Hepatocyte (in vitro differentiated cells): Measurements from ENCODE around the gene PPP1R14D. TPM values are rescaled to one million over a fixed set of nuclear protein-coding genes. Genes with fewer than 3 reads are reported as not detected.
"Not testable (repeated sequence)": the region's sequence is repeated elsewhere in the genome, so short reads cannot be mapped to it uniquely, and the experiment has no call there.

Experiments
- DNase-seq: peaks from one replicate; pipeline ENCODE4 v3.0.0-alpha.2; 2016; ENCODE audit warnings: low spot score
- H2AFZ ChIP-seq: fragments of 200-600 bp; sonication (generic); 2 replicates; pipeline ENCODE4 v1.6.0; 2016; ENCODE audit warnings: antibody characterized with exemption, mild to moderate bottlenecking
- H3K27ac ChIP-seq: fragments of 200-600 bp; sonication (generic); 2 replicates; pipeline ENCODE4 v1.5.1; 2016; ENCODE audit warnings: mild to moderate bottlenecking
- H3K27me3 ChIP-seq: fragments of 200-600 bp; sonication (generic); 2 replicates; pipeline ENCODE4 v1.6.1; 2016
- H3K36me3 ChIP-seq: fragments of 200-600 bp; sonication (generic); replicated peaks from 2 replicates; pipeline ENCODE4 v1.5.1; 2016; ENCODE audit warnings: low read depth; ENCODE audit not compliant: insufficient read depth
- H3K4me1 ChIP-seq: fragments of 200-600 bp; sonication (generic); 2 replicates; pipeline ENCODE4 v1.5.1; 2016; ENCODE audit warnings: mild to moderate bottlenecking, moderate library complexity; ENCODE audit not compliant: insufficient read depth
- H3K4me2 ChIP-seq: fragments of 200-600 bp; sonication (generic); 2 replicates; pipeline ENCODE4 v1.6.0; 2016
- H3K4me3 ChIP-seq: fragments of 200-600 bp; sonication (generic); 2 replicates; pipeline ENCODE4 v1.5.1; 2016; ENCODE audit warnings: mild to moderate bottlenecking
- H3K79me2 ChIP-seq: fragments of 200-600 bp; sonication (generic); 2 replicates; pipeline ENCODE4 v1.6.0; 2017; ENCODE audit warnings: mild to moderate bottlenecking
- H3K9me2 ChIP-seq: fragments of 200-600 bp; sonication (generic); replicated peaks from 2 replicates; pipeline ENCODE4 v1.6.0; 2017; ENCODE audit warnings: mild to moderate bottlenecking; ENCODE audit not compliant: insufficient read depth
- H3K9me3 ChIP-seq: fragments of 200-600 bp; sonication (generic); 2 replicates; pipeline ENCODE4 v1.5.1; 2016; ENCODE audit warnings: low read depth, mild to moderate bottlenecking
- H4K20me1 ChIP-seq: fragments of 200-600 bp; sonication (generic); 2 replicates; pipeline ENCODE4 v1.6.0; 2016; ENCODE audit warnings: mild to moderate bottlenecking; ENCODE audit not compliant: insufficient read depth, poor library complexity, severe bottlenecking
- EZH2 ChIP-seq: fragments of 200-600 bp; sonication (generic); IDR thresholded peaks from 2 replicates; pipeline ENCODE4 v1.6.1; 2016; ENCODE audit warnings: antibody characterized with exemption, mild to moderate bottlenecking, borderline replicate concordance
- EZH2phosphoT487 ChIP-seq: fragments of 200-600 bp; sonication (generic); IDR thresholded peaks from one replicate; pipeline ENCODE4 v1.6.1; 2018; ENCODE audit warnings: antibody characterized with exemption, mild to moderate bottlenecking, low read depth, moderate library complexity; ENCODE audit not compliant: unreplicated experiment, severe bottlenecking
- WGBS: methylation state at CpG from one replicate; pipeline ENCODE4 v1.1.6; 2016; ENCODE audit warnings: low lambda C conversion rate; ENCODE audit errors: missing lambda C conversion rate; 5-methylcytosine and 5-hydroxymethylcytosine counted together
- polyA plus RNA-seq: library from polyadenylated mRNA; unstranded; fragments of >200 nt; fragmentation: Nextera tagmentation; extraction: Ambion mirVana; gene quantifications from 2 replicates; pipeline ENCODE4 v1.2.1, GENCODE V29; 2016
- total RNA-seq: library from RNA; depleted of rRNA; stranded (reverse); fragments of >200 nt; gene quantifications from 2 replicates; pipeline ENCODE4 v1.2.3, GENCODE V29; 2014
- TF ChIP-seq, protein P1 (sequence below): fragments of 200-600 bp; sonication (generic); IDR thresholded peaks from 2 replicates; pipeline ENCODE4 v1.5.1; 2016; ENCODE audit warnings: antibody characterized with exemption, mild to moderate bottlenecking; ENCODE audit not compliant: poor library complexity

The PPP1R14D gene
- total and polyA plus RNA-seq, 2 experiments from 2014 or later, result 0.47 TPM; not detected in 1

DNA sequence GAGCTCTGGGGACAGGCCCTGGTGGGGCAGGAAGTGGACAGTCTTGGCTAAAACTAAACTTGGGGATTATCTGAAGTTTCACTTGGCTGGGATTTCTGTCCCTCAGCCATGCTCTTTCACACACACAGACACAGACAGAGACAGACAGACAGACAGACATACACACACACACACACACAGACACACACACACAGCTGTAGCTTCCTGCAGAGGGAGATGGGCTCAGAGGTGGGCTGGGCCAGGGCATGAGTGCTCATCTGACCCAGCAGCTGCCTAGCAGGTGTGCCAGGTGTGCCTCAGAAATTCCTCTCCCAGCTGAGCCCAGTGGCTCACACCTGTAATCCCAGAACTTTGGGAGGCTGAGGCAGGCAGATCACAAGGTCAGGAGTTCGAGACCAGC, 42.2 kb upstream of the PPP1R14D start:
- no peak overlapping the region for H2AFZ ChIP-seq
- H3K9me2 ChIP-seq, result no peaks in the 10 kb centered on the region
- no peak overlapping the region for H3K4me2 ChIP-seq
- no peak for TF ChIP-seq EZH2phosphoT487
- no peak for TF ChIP-seq EZH2
- TF ChIP-seq, protein P1, sequence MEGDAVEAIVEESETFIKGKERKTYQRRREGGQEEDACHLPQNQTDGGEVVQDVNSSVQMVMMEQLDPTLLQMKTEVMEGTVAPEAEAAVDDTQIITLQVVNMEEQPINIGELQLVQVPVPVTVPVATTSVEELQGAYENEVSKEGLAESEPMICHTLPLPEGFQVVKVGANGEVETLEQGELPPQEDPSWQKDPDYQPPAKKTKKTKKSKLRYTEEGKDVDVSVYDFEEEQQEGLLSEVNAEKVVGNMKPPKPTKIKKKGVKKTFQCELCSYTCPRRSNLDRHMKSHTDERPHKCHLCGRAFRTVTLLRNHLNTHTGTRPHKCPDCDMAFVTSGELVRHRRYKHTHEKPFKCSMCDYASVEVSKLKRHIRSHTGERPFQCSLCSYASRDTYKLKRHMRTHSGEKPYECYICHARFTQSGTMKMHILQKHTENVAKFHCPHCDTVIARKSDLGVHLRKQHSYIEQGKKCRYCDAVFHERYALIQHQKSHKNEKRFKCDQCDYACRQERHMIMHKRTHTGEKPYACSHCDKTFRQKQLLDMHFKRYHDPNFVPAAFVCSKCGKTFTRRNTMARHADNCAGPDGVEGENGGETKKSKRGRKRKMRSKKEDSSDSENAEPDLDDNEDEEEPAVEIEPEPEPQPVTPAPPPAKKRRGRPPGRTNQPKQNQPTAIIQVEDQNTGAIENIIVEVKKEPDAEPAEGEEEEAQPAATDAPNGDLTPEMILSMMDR, result no peak
- H3K27me3 ChIP-seq, result no peaks in the 10 kb centered on the region
- DNase-seq, result no peak
- no peaks in the 10 kb centered on the region for H3K36me3 ChIP-seq
- no peaks in the 10 kb centered on the region for H3K9me3 ChIP-seq
- no peak overlapping the region for H3K27ac ChIP-seq
- H3K79me2 ChIP-seq, result no peaks in the 10 kb centered on the region
- 83% methylated on average over 1 of the region's 1 CpG for WGBS
- no peaks in the 10 kb centered on the region for H3K4me1 ChIP-seq
- no peaks in the 10 kb centered on the region for H4K20me1 ChIP-seq
- H3K4me3 ChIP-seq, result no peak overlapping the region

DNA sequence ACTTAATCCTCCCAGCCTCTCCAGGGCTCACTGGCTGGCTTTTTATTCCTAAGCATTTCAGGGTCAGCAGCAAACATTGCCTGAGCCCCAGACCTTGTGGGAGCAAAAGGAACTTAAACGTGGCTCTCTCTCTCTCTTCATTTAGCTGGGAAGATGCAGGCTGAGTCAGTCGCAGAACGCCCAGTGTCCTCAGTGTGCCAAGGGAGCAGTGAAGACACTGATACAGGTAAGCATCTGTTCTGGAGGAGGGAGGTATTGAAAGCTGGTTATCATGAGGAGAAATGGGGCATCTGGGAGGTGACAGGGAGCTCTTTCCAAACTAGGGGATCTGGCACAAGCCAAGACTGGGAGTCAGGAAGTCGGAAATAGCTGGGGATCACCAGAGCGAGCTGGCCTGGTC, 41.2 kb upstream of the PPP1R14D start:
- Histone ChIP-seq H4K20me1 (no peaks in the 10 kb centered on the region), H3K9me3 (no peaks in the 10 kb centered on the region), H3K9me2 (no peaks in the 10 kb centered on the region), H3K4me3 (no peak overlapping the region), H3K36me3 (no peaks in the 10 kb centered on the region), H3K79me2 (no peaks in the 10 kb centered on the region), H3K4me2 (no peak overlapping the region), H3K27me3 (no peaks in the 10 kb centered on the region), H3K27ac (no peak overlapping the region), H3K4me1 (no peaks in the 10 kb centered on the region), H2AFZ (no peak overlapping the region)
- DNase-seq, result no peak
- 82% methylated on average over 5 of the region's 5 CpGs for WGBS
- TF ChIP-seq EZH2phosphoT487 (no peak), EZH2 (no peak)
- TF ChIP-seq, protein P1, result no peak

DNA sequence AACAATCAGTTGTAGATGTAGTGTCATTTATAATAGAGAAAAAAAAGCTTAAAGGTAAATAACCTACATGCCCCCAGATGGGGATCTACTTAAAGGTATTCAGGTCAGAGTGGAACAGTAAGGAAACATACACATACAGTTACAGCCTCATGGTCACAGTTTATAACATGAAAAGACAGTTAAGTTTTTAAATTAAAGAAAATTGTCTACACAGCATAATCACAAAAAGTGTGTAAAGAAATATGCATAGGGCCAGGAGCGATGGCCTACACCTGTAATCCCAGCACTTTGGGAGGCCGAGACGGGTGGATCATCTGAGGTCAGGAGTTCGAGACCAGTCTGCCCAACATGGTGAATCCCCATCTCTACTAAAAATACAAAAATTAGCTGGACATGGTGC, 38.7 kb upstream of the PPP1R14D start:
- H3K9me2 ChIP-seq, result no peaks in the 10 kb centered on the region
- H2AFZ ChIP-seq, result no peak overlapping the region
- no peak overlapping the region for H3K4me3 ChIP-seq
- no peaks in the 10 kb centered on the region for H3K4me1 ChIP-seq
- no peaks in the 10 kb centered on the region for H3K9me3 ChIP-seq
- no peaks in the 10 kb centered on the region for H3K79me2 ChIP-seq
- H4K20me1 ChIP-seq, result no peaks in the 10 kb centered on the region
- TF ChIP-seq, protein P1, result no peak
- TF ChIP-seq EZH2, result no peak
- no peak for TF ChIP-seq EZH2phosphoT487
- H3K36me3 ChIP-seq, result no peaks in the 10 kb centered on the region
- H3K4me2 ChIP-seq, result no peak overlapping the region
- no peak for DNase-seq
- WGBS, result 98% methylated on average over 4 of the region's 4 CpGs
- no peak overlapping the region for H3K27ac ChIP-seq
- H3K27me3 ChIP-seq, result no peaks in the 10 kb centered on the region

DNA sequence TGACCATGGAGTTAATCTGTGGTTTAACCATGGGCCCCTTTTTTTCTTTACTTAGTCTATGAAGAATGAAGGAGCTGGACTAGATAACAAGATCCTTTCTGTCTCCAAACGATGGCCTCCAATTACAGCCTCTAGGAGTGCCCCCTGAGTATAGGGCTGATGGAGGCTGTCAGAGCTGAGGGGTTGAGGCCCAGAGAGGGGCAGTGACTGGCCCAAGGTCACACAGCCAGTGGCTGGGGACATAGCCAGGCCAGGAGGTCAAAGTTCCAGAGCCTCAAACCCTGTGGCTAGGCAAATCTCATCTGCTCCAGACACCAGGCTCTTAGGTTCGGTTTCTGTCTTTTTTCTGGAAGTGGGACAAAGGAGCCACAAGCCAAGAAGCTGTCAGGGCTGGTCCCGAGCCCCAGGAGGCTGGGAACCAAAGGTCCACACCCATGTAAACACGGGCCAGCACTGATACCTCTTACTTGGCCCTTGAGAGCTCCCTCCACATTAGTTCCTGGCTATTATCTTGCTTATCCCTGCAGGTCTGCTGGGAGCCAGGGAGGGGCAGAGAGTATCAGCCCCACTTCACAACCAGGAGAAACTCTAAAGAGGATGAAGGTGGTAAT, 35.3 kb upstream of the PPP1R14D start:
- no peaks in the 10 kb centered on the region for H3K9me3 ChIP-seq
- no peaks in the 10 kb centered on the region for H3K36me3 ChIP-seq
- WGBS, result 62% methylated on average over 4 of the region's 4 CpGs
- no peaks in the 10 kb centered on the region for H3K9me2 ChIP-seq
- no peaks in the 10 kb centered on the region for H3K79me2 ChIP-seq
- DNase-seq, result no peak
- TF ChIP-seq, protein P1, result no peak
- TF ChIP-seq EZH2 (no peak), EZH2phosphoT487 (no peak)
- no peaks in the 10 kb centered on the region for H3K4me1 ChIP-seq
- no peaks in the 10 kb centered on the region for H3K27me3 ChIP-seq
- no peak overlapping the region for H3K4me2 ChIP-seq
- H3K4me3 ChIP-seq, result no peak overlapping the region
- H2AFZ ChIP-seq, result no peak overlapping the region
- H3K27ac ChIP-seq, result no peak overlapping the region
- H4K20me1 ChIP-seq, result no peaks in the 10 kb centered on the region

DNA sequence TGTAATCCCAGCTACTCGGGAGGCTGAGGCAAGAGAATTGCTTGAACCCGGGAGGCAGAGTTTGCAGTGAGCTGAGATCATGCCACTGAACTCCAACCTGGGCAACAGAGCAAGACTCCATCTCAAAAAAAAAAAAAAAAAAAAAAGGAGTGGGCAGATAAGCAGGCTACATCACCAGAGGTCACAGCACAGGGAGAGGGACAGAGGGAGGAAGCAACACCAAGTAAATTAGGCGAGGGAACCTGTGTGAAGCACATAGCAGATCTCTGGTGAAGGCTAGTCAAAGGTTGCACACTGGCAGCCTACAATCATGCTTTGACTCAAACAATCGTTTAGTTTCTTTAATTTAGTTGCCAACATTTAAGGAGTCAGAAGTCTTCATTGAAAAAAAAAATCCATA, 32.6 kb upstream of the PPP1R14D start:
- H3K4me1 ChIP-seq, result peaks cover 16% of the 10 kb centered on the region
- H3K9me3 ChIP-seq, DNase-seq, H4K20me1 ChIP-seq, H2AFZ ChIP-seq, H3K27me3 ChIP-seq, H3K9me2 ChIP-seq, H3K4me3 ChIP-seq, H3K4me2 ChIP-seq, H3K36me3 ChIP-seq, H3K79me2 ChIP-seq, H3K27ac ChIP-seq: not testable (repeated sequence)
- 86% methylated on average over 4 of the region's 4 CpGs for WGBS
